ENCODE measurements around the gene CAPNS1. TPM values are rescaled to one million over a fixed set of nuclear protein-coding genes. Genes with fewer than 3 reads are reported as not detected.
"Not testable (repeated sequence)": the region's sequence is repeated elsewhere in the genome, so short reads cannot be mapped to it uniquely, and the experiment has no call there.

Gene CAPNS1
- total RNA-seq, 4 donors from 2014 or later, result 222 to 304 (median 248) TPM

- TF ChIP-seq EP300 (IDR thresholded peaks at IDR 0.05; ENCODE audit: low read depth), result no peak
- no peak overlapping the region for H3K4me3 ChIP-seq
- intact Hi-C loops (cut with DNase I; ENCODE audit: low total_unique reads) (no loop called here), in situ Hi-C loops (cut with MboI; ENCODE audit: low pct_ligation_motif_present in 1 of 4, low pct_unique_long_range_greater_than_20kb in 1 of 4, low sequenced_read_pairs in 3 of 4) (no loop called here)
- no peaks in the 10 kb centered on the region for H3K27me3 ChIP-seq
- peaks cover 0 to 12% (median 5%) of the 10 kb centered on the region in 4 donors for H3K4me1 ChIP-seq
- H3K27ac ChIP-seq, result no peak overlapping the region
- no peaks in the 10 kb centered on the region for H3K9me3 ChIP-seq
- WGBS, 2 donors (ENCODE audit: low coverage in 1 of 2), result 85 to 90% methylated on average over 25 to 31 of the region's 49 CpGs
- no peak for DNase-seq
- peaks cover 0 to 17% (median 5%) of the 10 kb centered on the region in 4 donors for H3K36me3 ChIP-seq
Measured at GRCh38 chr19:36121486-36122124, 18.3 kb upstream of the CAPNS1 start.

GRCh38 chr19:36125557-36125956, 14.3 kb upstream of the CAPNS1 start:
- Histone ChIP-seq H3K27ac (no peak overlapping the region), H3K27me3 (no peaks in the 10 kb centered on the region), H3K4me3 (no peak overlapping the region), H3K36me3 (peaks cover 0 to 13% (median 5%) of the 10 kb centered on the region in 4 donors), H3K4me1 (peaks cover 7 to 19% (median 17%) of the 10 kb centered on the region in 4 donors), H3K9me3 (no peaks in the 10 kb centered on the region)
- no peak for TF ChIP-seq EP300 (IDR thresholded peaks at IDR 0.05; ENCODE audit: low read depth)
- no peak for TF ChIP-seq CTCF (IDR thresholded peaks at IDR 0.05)
- no peak for TF ChIP-seq POLR2AphosphoS5 (IDR thresholded peaks at IDR 0.05)
- no peak for TF ChIP-seq POLR2A (IDR thresholded peaks at IDR 0.05)
- 62 to 68% methylated on average over 8 to 9 of the region's 9 CpGs for WGBS, 2 donors (ENCODE audit: low coverage in 1 of 2)
- in situ Hi-C loops (cut with MboI; ENCODE audit: low pct_ligation_motif_present in 1 of 4, low pct_unique_long_range_greater_than_20kb in 1 of 4, low sequenced_read_pairs in 3 of 4) (loop anchor here in 1 of 4 donors (5.0 kb wide), 1 partner anchor 47 kb away; no protein-coding TSS in a partner anchor), intact Hi-C loops (cut with DNase I; ENCODE audit: low total_unique reads) (no loop called here)
- no peak for DNase-seq

DNA sequence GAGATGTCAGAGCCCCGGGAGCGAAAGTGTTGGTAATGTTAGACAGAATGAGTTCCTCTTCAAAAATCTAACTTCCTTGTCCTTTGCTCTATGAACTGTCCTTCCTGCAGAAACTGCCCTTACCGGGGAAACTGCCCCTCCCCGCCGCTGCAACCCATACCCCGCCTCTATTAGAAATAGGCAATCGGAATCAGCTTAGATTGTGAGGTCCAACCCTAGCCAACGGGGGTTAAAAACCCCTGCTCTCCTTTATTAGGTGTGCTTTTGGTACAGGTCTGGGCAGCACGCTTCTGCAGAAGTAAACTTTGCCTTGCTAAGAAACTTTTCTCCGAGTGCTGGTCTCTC, 11.5 kb upstream of the CAPNS1 start:
- intact Hi-C loops (cut with DNase I; ENCODE audit: low total_unique reads) (no loop called here), in situ Hi-C loops (cut with MboI; ENCODE audit: low pct_ligation_motif_present in 1 of 4, low pct_unique_long_range_greater_than_20kb in 1 of 4, low sequenced_read_pairs in 3 of 4) (loop anchor here in 1 of 4 donors (5.0 kb wide), 1 partner anchor 44 kb away; no protein-coding TSS in a partner anchor)
- Histone ChIP-seq H3K4me3 (peak overlapping the region; percentile 13 to 55 (median 40)), H3K9me3 (no peaks in the 10 kb centered on the region), H3K27me3 (no peaks in the 10 kb centered on the region), H3K36me3 (peaks cover 0 to 6% (median 3%) of the 10 kb centered on the region in 4 donors), H3K27ac (peak overlapping the region; percentile 91 to 97 (median 94)), H3K4me1 (peaks cover 7 to 29% (median 21%) of the 10 kb centered on the region in 4 donors)
- peak; percentile 64 for DNase-seq
- 12 to 56% methylated on average over 3 to 10 of the region's 10 CpGs for WGBS, 2 donors (ENCODE audit: low coverage in 1 of 2)
- TF ChIP-seq CTCF (IDR thresholded peaks at IDR 0.05), result no peak

DNA sequence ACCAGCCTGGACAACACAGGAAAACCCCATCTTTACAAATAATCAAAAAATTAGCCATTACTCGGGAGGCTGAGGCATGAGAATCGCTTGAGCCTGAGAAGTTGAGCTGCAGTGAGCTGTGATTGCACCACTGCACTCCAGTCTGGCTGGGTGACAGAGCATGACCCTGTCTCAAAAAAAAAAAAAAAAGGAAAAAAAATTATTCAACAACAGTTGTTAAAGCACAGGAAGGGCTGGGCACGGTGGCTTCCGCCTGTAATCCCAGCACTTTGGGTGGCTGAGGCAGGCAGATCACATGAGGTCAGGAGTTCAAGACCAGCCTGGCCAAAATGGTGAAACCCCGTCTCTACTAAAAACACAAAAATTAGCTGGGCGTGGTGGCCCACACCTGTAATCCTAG, 8.6 kb upstream of the CAPNS1 start:
- in situ Hi-C loops (cut with MboI; ENCODE audit: low pct_ligation_motif_present in 1 of 4, low pct_unique_long_range_greater_than_20kb in 1 of 4, low sequenced_read_pairs in 3 of 4), result loop anchor here in 2 of 4 donors (5.0 kb wide), 2 partner anchors 36 to 41 kb away; no protein-coding TSS in a partner anchor
- H3K36me3 ChIP-seq; H3K27me3 ChIP-seq; H3K4me3 ChIP-seq; H3K9me3 ChIP-seq; DNase-seq; H3K27ac ChIP-seq; intact Hi-C loops (cut with DNase I; ENCODE audit: low total_unique reads): not testable (repeated sequence)
- H3K4me1 ChIP-seq, result peaks cover 7 to 31% (median 22%) of the 10 kb centered on the region in 4 donors
- WGBS, 2 donors (ENCODE audit: low coverage in 1 of 2), result 65 to 71% methylated on average over 3 to 6 of the region's 6 CpGs

GRCh38 chr19:36134867-36135266, 5.0 kb upstream of the CAPNS1 start:
- DNase-seq; H3K4me3 ChIP-seq; H3K27ac ChIP-seq; H3K36me3 ChIP-seq; H3K27me3 ChIP-seq; intact Hi-C loops (cut with DNase I; ENCODE audit: low total_unique reads); H3K9me3 ChIP-seq: not testable (repeated sequence)
- in situ Hi-C loops (cut with MboI; ENCODE audit: low pct_ligation_motif_present in 1 of 4, low pct_unique_long_range_greater_than_20kb in 1 of 4, low sequenced_read_pairs in 3 of 4), result loop anchor here in 2 of 4 donors (5.0 kb wide), 2 partner anchors 32 to 37 kb away; no protein-coding TSS in a partner anchor
- peaks cover 0 to 33% (median 23%) of the 10 kb centered on the region in 4 donors for H3K4me1 ChIP-seq
- 88% methylated on average over 4 of the region's 4 CpGs; no CpG with 5 or more reads in 1 of the 2 donors for WGBS, 2 donors (ENCODE audit: low coverage in 1 of 2)
